Measurements from ENCODE around the gene APAF1.

APAF1 gene

DNA sequence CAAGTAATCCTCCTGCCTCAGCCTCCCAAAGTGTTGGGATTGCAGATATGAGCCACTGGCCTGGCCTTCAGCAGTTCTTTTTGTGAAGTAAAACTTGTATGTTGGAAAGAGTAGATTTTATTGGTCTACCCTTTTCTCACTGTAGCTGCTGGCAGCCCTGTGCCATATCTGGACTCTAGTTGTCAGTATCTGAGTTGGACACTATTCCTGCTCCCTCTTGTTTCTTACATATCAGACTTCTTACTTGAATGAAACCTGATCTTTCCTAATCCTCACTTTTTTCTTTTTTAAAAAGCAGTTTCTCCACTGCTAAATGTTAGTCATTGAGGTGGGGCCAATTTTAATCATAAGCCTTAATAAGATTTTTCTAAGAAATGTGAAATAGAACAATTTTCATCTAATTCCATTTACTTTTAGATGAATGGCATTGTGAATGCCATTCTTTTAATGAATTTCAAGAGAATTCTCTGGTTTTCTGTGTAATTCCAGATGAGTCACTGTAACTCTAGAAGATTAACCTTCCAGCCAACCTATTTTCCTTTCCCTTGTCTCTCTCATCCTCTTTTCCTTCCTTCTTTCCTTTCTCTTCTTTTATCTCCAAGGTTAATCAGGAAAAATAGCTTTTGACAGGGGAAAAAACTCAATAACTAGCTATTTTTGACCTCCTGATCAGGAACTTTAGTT, 88.7 kb downstream of the APAF1 start:
- Mint-ChIP-seq H3K27ac (peak overlapping the region; percentile 36), H3K27me3 (no peaks in the 10 kb centered on the region), H3K4me3 (no peak overlapping the region), H3K4me1 (ENCODE audit: low read depth) (peaks cover 6% of the 10 kb centered on the region), H3K9me3 (no peaks in the 10 kb centered on the region), H3K36me3 (ENCODE audit: low read depth) (peaks cover 30% of the 10 kb centered on the region)

DNA sequence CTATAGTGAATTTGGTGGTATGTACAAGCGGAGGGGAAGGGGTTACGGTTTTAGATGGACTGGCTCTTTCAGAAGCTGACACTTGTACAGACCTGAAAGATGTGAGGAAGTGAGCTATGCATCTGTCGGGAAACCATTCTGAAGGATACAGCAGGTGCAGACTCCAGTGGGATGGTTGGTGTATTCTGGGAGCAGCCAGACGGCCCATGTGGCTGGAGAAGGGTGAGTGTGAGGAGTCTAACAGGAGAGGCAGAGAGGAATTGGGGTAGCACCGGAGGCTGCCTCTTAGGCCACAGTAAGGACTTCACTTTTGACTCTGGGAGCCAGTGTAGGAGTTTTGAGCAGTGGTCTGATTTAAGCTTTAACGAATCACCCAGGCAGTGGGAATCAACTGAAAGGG, 90.7 kb downstream of the APAF1 start:
- H3K4me1 Mint-ChIP-seq (ENCODE audit: low read depth): peaks cover 13% of the 10 kb centered on the region
- no peaks in the 10 kb centered on the region for H3K9me3 Mint-ChIP-seq
- H3K4me3 Mint-ChIP-seq: no peak overlapping the region
- no peaks in the 10 kb centered on the region for H3K27me3 Mint-ChIP-seq
- H3K27ac Mint-ChIP-seq: no peak overlapping the region
- peaks cover 14% of the 10 kb centered on the region for H3K36me3 Mint-ChIP-seq (ENCODE audit: low read depth)

DNA sequence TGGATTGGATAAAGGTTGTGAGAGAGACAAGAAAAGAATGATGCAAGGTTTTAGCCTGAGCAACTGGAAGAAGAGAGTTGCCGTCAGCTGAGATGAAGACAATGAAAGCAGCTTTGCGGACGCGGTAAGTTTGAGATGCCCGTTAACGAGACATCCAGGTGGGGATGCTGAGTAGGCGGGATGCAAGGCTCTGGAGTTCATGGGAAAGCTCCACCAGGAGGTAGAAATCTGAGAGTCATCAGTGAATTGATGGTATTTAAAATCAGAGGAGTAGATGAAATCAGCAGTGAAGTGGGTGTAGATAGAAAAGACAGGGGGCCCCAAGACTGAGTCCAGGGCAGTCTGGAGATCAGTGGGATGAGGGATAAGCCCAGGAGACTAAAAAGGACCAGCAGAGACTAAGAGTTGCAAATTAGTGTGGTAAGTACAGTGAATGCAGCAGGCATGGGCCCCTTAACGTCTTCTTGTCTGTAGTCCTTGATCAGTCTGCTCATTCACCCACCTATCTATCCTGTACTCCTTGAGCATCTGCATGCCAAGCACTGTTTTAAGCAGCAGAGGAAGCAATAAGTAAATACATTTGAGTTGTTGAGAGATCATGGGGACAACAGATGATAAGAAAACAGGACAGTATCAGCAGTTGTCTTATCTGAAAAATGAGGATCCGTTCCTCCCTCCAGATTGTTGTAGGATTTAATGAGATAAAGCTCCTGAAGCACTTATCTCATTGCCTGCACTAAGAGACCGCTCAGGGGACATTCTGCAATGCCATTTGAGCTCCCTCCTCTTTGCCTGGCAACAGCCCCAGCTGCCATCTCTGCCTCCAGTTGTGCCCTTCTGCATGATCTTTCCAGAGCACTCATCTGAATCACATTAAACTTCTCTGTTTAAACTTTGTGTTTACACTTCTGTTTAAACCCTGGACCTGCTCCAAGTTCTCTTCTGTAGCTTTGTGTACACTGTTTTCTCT, 91.5 kb downstream of the APAF1 start:
- Mint-ChIP-seq H3K9me3 (no peaks in the 10 kb centered on the region), H3K4me3 (no peak overlapping the region), H3K36me3 (ENCODE audit: low read depth) (peaks cover 10% of the 10 kb centered on the region)

DNA sequence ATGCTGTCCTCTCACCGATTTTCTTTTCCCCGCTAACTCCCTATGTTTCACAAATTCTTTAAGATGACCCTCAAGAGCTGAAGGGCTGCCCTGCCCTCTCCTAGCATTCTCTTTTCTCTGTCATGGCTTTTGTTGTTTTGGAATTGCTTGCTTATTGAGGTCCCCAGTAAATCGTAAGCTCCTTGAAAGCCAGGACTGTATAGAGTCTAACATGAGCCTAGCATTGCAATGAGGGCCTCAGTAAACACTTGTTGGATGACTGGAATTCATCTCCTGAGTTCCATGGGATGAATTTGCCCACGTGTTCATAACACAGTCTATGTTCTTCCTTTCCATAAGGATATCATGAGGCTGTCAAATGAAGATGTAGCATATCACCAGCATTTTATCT, 92.2 kb downstream of the APAF1 start:
- Mint-ChIP-seq H3K27me3 (no peaks in the 10 kb centered on the region), H3K27ac (no peak overlapping the region), H3K4me3 (no peak overlapping the region), H3K9me3 (no peaks in the 10 kb centered on the region), H3K4me1 (ENCODE audit: low read depth) (peaks cover 28% of the 10 kb centered on the region), H3K36me3 (ENCODE audit: low read depth) (peaks cover 10% of the 10 kb centered on the region)

More for the DNA sequence above, 91.5 kb downstream of the APAF1 start:
- H3K27ac Mint-ChIP-seq: no peak overlapping the region
- H3K27me3 Mint-ChIP-seq: no peaks in the 10 kb centered on the region
- peaks cover 21% of the 10 kb centered on the region for H3K4me1 Mint-ChIP-seq (ENCODE audit: low read depth)

DNA sequence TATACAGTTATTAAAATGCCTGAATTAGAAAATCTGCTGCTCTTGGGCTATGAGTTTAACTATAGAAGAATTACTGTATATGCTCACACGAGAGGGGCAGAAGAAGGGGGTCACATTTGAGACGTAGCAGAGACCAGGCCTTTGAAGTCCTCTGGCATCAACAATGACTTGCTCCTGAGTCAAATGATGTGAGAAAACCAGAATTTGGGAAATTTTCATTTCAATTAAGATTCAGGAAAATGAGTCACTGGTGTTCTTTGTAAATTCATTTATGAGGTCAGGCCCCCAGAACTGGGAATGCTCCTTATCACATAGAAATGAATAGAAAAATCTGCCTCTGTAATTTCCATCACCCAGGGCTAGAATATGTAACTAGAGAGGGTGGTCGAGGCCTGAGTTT, 92.9 kb downstream of the APAF1 start:
- peaks cover 2% of the 10 kb centered on the region for H3K27me3 Mint-ChIP-seq
- peaks cover 6% of the 10 kb centered on the region for H3K36me3 Mint-ChIP-seq (ENCODE audit: low read depth)
- no peak overlapping the region for H3K4me3 Mint-ChIP-seq
- no peak overlapping the region for H3K27ac Mint-ChIP-seq
- peaks cover 28% of the 10 kb centered on the region for H3K4me1 Mint-ChIP-seq (ENCODE audit: low read depth)
- no peaks in the 10 kb centered on the region for H3K9me3 Mint-ChIP-seq

DNA sequence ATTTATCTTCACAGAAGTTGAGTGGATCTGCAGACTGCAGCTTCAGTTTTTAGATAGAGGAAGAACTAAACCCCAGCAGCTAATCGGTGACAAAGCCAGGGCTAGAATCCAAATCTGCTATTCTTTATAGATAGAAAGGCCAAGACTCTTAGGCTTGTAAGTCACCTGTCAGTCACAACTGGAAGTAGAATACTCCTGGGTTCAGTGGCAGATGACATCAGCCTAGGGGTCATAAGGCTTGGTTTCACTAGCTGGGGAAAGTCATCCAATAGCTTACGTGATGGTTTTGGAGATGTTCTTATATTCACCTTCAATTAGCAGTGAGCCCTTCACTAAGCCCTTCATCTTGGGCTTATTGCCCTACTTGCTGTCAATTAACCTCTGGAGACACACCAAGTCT, 93.4 kb downstream of the APAF1 start:
- Mint-ChIP-seq H3K36me3 (ENCODE audit: low read depth) (peaks cover 6% of the 10 kb centered on the region), H3K4me3 (no peak overlapping the region), H3K27me3 (peaks cover 7% of the 10 kb centered on the region), H3K4me1 (ENCODE audit: low read depth) (peaks cover 28% of the 10 kb centered on the region), H3K9me3 (no peaks in the 10 kb centered on the region), H3K27ac (no peak overlapping the region)

DNA sequence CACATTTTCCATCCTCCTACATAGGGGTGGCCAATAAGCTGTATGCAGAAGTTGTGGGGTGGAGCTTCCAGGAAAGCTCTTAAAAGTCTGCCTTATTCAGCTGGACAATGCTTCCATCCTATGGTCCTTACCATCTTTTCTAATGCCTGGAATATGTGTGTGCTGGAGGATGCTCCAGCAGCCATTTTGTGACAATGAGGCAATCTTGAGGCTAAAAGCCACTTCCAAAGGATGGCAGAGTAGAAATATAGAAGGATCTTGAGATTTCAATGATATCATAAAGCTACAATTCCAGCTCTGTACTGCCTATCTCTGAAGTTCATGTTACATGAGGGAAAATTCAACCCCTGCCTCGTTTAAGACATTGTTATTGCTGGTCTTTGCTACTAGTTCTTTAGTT, 95.7 kb downstream of the APAF1 start:
- H3K27me3 Mint-ChIP-seq: peaks cover 11% of the 10 kb centered on the region
- no peaks in the 10 kb centered on the region for H3K36me3 Mint-ChIP-seq (ENCODE audit: low read depth)
- peak overlapping the region; percentile 19 for H3K4me3 Mint-ChIP-seq
- H3K4me1 Mint-ChIP-seq (ENCODE audit: low read depth): peaks cover 28% of the 10 kb centered on the region
- peak overlapping the region; percentile 93 for H3K27ac Mint-ChIP-seq
- H3K9me3 Mint-ChIP-seq: no peaks in the 10 kb centered on the region

DNA sequence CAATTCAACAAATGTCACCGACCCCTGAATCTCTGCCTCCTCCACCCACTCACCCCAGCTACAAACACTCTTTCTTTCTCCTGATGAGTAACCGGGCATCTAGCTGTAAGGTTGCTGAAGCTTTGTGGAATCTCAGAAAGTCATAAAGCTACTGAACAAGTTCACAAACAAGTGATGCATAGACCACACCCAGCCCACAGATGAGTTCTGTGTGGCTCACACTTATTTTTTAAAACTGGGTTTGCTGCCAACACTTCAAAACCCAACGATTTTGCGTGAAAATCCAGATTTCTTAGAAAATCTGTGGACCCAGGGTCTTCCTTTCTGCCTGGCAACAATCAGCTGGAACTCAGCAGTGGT, 96.1 kb downstream of the APAF1 start:
- Mint-ChIP-seq H3K27ac (peak overlapping the region; percentile 93), H3K9me3 (no peaks in the 10 kb centered on the region), H3K36me3 (ENCODE audit: low read depth) (no peaks in the 10 kb centered on the region), H3K4me3 (peak overlapping the region; percentile 19), H3K27me3 (peaks cover 14% of the 10 kb centered on the region), H3K4me1 (ENCODE audit: low read depth) (peaks cover 33% of the 10 kb centered on the region)

DNA sequence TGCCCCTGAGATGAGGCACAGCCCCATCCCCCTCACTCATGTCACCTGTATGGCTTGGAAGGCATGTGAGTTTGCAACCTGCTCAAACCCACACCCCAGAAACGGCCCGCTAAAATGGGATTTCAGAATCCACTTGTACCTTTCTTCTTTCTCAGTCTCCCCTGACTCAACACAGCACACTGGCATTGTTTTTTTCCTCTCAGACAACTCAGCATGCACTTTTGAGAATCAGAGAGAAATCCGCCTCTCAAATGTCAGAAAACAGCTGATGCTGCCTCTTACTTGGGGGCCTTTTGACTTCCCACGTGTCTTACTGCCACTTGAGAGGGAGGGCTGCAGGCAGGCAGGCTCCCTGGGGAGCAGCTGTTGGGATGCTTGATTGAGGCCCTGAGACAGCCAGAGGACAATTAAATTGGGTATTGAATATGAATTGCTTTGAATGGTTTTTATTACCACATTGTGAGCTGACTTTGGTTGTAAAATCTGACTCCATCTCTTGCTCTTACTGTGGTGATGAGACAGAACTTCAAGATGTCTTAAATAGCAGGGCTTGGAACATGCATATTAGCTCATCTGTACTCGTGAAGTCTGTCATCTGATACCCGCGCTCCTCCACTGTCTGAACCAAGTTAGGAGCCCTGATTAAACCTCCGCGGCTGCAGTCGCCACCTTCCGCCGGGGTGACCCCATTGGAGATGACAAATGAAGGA, 96.6 kb downstream of the APAF1 start:
- peaks cover 19% of the 10 kb centered on the region for H3K27me3 Mint-ChIP-seq
- peak overlapping the region; percentile 93 for H3K27ac Mint-ChIP-seq
- no peaks in the 10 kb centered on the region for H3K9me3 Mint-ChIP-seq
- no peaks in the 10 kb centered on the region for H3K36me3 Mint-ChIP-seq (ENCODE audit: low read depth)
- peak overlapping the region; percentile 19 for H3K4me3 Mint-ChIP-seq
- H3K4me1 Mint-ChIP-seq (ENCODE audit: low read depth): peaks cover 38% of the 10 kb centered on the region

DNA sequence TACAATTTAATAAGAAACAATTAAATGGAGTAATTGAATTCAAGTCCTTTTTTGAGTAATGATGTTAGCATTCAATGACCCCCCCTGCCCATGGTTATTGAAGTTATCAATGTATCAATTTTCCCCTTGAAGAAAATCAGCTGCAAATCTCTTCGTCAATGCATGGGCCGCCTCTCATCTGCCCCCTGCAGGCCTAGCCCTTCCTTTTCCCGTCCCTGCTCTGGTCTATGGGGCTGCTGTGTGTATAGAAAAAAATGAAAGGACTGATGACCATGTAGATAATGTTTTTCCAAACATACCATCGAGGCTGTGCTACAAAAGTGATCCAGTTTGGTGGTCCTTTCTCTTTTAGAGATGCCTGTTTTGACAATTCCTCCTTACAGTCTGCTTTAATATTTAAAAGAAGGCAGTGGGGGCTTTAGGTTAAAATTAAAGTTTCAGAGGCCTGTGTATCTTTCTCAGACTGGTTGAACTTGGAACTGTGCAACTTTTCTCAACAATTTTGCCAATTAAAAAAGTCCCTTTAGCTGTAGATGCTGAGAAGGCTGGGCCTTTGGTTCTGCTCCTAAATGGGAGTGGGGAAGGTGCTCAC, 98.4 kb downstream of the APAF1 start:
- Mint-ChIP-seq H3K4me3 (no peak overlapping the region), H3K36me3 (ENCODE audit: low read depth) (no peaks in the 10 kb centered on the region), H3K27ac (no peak overlapping the region), H3K4me1 (ENCODE audit: low read depth) (peaks cover 39% of the 10 kb centered on the region), H3K27me3 (peaks cover 34% of the 10 kb centered on the region), H3K9me3 (no peaks in the 10 kb centered on the region)

DNA sequence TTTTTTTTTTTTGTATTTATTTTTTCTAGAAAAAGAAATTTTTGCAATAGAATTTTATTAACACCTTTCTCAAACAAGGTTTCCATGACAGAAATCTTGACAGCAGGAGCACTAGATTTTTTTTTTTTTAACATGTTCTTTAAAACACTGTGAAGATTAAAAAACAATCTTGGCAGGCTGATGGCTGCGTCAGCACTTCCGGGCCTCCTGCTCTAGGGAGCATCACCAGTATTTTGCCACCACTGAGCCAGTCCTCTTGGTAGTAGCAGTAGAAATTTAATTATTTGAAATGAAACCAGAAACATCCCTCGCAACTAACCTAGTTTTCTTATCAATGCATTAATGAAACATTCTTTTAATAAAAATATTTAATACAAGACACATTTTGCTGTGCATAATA, 99.6 kb downstream of the APAF1 start:
- no peaks in the 10 kb centered on the region for H3K36me3 Mint-ChIP-seq (ENCODE audit: low read depth)
- no peak overlapping the region for H3K4me3 Mint-ChIP-seq

DNA sequence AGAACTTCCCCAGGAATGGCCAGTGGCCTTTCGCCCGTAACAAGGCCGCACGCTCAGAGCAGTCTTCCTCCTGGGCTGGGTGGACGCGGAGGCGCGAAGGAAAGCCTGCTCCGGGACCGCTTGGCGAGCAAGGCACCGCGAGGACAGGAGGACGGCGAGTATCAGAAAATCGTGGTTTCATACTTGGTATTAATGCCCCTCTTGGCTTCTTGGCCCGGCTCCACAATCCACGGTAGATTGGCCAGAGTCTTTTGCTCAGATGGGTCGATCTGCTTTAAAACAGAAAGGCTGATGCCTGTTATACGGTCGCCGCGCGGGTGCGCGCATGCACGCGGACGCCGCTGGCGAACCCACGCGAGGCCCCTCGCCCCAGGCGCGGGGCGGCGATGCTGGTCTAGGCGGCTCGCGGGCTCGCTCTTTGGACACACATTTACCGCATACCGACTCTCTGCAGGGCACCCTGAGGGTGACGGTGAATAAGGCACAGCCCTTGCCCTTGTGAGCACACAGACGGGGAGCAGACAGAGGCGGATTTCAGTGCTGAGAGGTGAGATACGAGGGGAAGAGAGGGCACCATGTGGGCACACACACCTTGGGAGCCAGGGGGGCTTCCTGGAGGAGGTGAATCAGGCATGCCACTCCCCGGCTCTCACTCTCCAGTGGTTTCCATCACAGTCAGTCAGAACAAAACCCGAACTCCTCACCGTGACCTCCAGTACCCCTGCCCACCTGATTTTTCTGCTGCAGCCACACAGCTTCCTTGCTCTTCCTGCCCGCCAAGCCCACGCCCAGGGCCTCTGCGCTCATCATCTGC, 100.7 kb downstream of the APAF1 start:
- Mint-ChIP-seq H3K27ac (peak overlapping the region; percentile 54), H3K36me3 (ENCODE audit: low read depth) (no peaks in the 10 kb centered on the region), H3K27me3 (peaks cover 39% of the 10 kb centered on the region), H3K9me3 (no peaks in the 10 kb centered on the region), H3K4me3 (peak overlapping the region; percentile 64), H3K4me1 (ENCODE audit: low read depth) (peaks cover 29% of the 10 kb centered on the region)

More for the DNA sequence above, 99.6 kb downstream of the APAF1 start:
- Mint-ChIP-seq H3K27me3 (peaks cover 39% of the 10 kb centered on the region), H3K4me1 (ENCODE audit: low read depth) (peaks cover 36% of the 10 kb centered on the region), H3K27ac (no peak overlapping the region), H3K9me3 (no peaks in the 10 kb centered on the region)

DNA sequence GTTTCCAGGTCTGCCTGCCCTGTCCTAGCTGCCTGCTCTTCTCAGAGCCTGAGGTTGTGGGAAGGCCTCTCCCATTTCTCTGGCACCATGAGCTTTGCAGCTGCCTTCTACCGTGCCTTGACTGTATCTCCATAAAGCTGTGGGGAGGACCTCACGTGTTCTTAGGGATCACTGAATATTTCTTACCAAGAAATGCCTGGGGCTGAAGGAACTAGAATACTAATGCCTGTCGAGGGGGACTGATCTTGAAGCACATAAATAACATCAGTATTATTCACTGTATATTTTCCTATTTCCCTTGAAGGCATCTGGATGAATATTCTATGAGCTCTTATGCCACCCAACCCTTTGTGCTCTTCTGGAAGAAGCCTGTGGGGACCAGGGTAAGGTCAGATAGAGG, 103.4 kb downstream of the APAF1 start:
- no peak overlapping the region for H3K27ac Mint-ChIP-seq
- H3K9me3 Mint-ChIP-seq: no peaks in the 10 kb centered on the region
- no peak overlapping the region for H3K4me3 Mint-ChIP-seq
- peaks cover 33% of the 10 kb centered on the region for H3K27me3 Mint-ChIP-seq
- peaks cover 13% of the 10 kb centered on the region for H3K4me1 Mint-ChIP-seq (ENCODE audit: low read depth)
- no peaks in the 10 kb centered on the region for H3K36me3 Mint-ChIP-seq (ENCODE audit: low read depth)

DNA sequence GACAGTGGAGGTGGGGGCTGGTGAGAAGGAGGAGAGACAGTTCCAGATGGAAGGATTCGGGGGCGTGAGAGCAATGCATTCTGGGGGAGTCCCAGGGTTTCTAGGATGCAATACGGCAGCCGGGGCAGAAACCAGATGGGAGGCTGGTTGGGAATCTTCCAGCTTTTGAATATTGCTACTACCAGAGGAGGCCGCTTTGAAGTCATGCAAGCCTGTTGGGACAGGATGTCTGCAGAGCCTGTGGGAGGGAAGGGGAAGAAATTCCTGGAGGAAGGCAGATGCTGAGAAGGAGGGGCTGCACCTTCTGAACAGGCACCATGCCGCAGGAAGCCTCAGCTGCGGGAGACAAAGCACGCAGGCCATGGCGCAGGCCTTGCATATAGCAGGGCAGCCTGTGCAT, 105.4 kb downstream of the APAF1 start:
- Mint-ChIP-seq H3K27me3 (peaks cover 28% of the 10 kb centered on the region), H3K4me3 (no peak overlapping the region), H3K27ac (no peak overlapping the region)

More for the DNA sequence above, 105.4 kb downstream of the APAF1 start:
- Mint-ChIP-seq H3K36me3 (ENCODE audit: low read depth) (no peaks in the 10 kb centered on the region), H3K4me1 (ENCODE audit: low read depth) (peaks cover 25% of the 10 kb centered on the region), H3K9me3 (no peaks in the 10 kb centered on the region)
